ENCODE results near the gene OLA1. TPM values are rescaled to one million over a fixed set of nuclear protein-coding genes. Genes with fewer than 3 reads are reported as not detected.

OLA1 gene
- total RNA-seq, 3 donors from 2014 or later = 56.0 to 73.7 (median 69.1) TPM

- no peak overlapping the region for H3K27ac ChIP-seq
- no peak for DNase-seq (ENCODE audit: low spot score in 2 of 2)
- no peak overlapping the region for H3K4me3 ChIP-seq
- peaks cover 5 to 6% of the 10 kb centered on the region in 2 donors for H3K9me3 ChIP-seq
- no peak for TF ChIP-seq POLR2A (IDR thresholded peaks at IDR 0.05)
- TF ChIP-seq POLR2AphosphoS5 (IDR thresholded peaks at IDR 0.05) = no peak
- no peak for TF ChIP-seq CTCF (IDR thresholded peaks at IDR 0.05)
- H3K27me3 ChIP-seq = no peaks in the 10 kb centered on the region
- H3K36me3 ChIP-seq = no peaks in the 10 kb centered on the region
- H3K4me1 ChIP-seq = peaks cover 0 to 7% of the 10 kb centered on the region in 2 donors
- intact Hi-C loops (cut with DNase I; ENCODE audit: low total_unique reads) = no loop called here
Measured at GRCh38 chr2:174177316-174177890, 70.9 kb downstream of the OLA1 start.

- H3K27me3 ChIP-seq = no peaks in the 10 kb centered on the region
- H3K27ac ChIP-seq = no peak overlapping the region
- no peak overlapping the region for H3K4me3 ChIP-seq
- intact Hi-C loops (cut with DNase I; ENCODE audit: low total_unique reads) = no loop called here
- no peaks in the 10 kb centered on the region for H3K36me3 ChIP-seq
- DNase-seq (ENCODE audit: low spot score in 2 of 2) = no peak
- peaks cover 7 to 10% of the 10 kb centered on the region in 2 donors for H3K9me3 ChIP-seq
- TF ChIP-seq CTCF (IDR thresholded peaks at IDR 0.05) (no peak), POLR2A (IDR thresholded peaks at IDR 0.05) (no peak), POLR2AphosphoS5 (IDR thresholded peaks at IDR 0.05) (no peak)
- peaks cover 0 to 7% of the 10 kb centered on the region in 2 donors for H3K4me1 ChIP-seq
Measured at GRCh38 chr2:174176898-174177297, 71.4 kb downstream of the OLA1 start.

GRCh38 chr2:174174741-174175140 is 73.6 kb downstream of the OLA1 start:
- H3K9me3 ChIP-seq = peaks cover 10 to 19% of the 10 kb centered on the region in 2 donors
- no peaks in the 10 kb centered on the region for H3K36me3 ChIP-seq
- no peaks in the 10 kb centered on the region for H3K27me3 ChIP-seq
- intact Hi-C loops (cut with DNase I; ENCODE audit: low total_unique reads) = no loop called here
- H3K27ac ChIP-seq = no peak overlapping the region
- TF ChIP-seq POLR2A (IDR thresholded peaks at IDR 0.05) = no peak
- H3K4me1 ChIP-seq = no peaks in the 10 kb centered on the region
- H3K4me3 ChIP-seq = no peak overlapping the region
- DNase-seq (ENCODE audit: low spot score in 2 of 2) = no peak

GRCh38 chr2:174172802-174173355 is 75.5 kb downstream of the OLA1 start:
- Histone ChIP-seq H3K27me3 (no peaks in the 10 kb centered on the region), H3K36me3 (no peaks in the 10 kb centered on the region), H3K27ac (no peak overlapping the region), H3K4me3 (no peak overlapping the region), H3K4me1 (no peaks in the 10 kb centered on the region), H3K9me3 (peaks cover 14 to 38% of the 10 kb centered on the region in 2 donors)
- no peak for TF ChIP-seq POLR2A (IDR thresholded peaks at IDR 0.05)
- TF ChIP-seq CTCF (IDR thresholded peaks at IDR 0.05) = no peak
- TF ChIP-seq POLR2AphosphoS5 (IDR thresholded peaks at IDR 0.05) = no peak
- intact Hi-C loops (cut with DNase I; ENCODE audit: low total_unique reads) = no loop called here
- DNase-seq (ENCODE audit: low spot score in 2 of 2) = no peak

- intact Hi-C loops (cut with DNase I; ENCODE audit: low total_unique reads) = no loop called here
- H3K4me3 ChIP-seq = no peak overlapping the region
- peaks cover 14 to 39% of the 10 kb centered on the region in 2 donors for H3K9me3 ChIP-seq
Measured at GRCh38 chr2:174171686-174172445, 76.5 kb downstream of the OLA1 start.

More at GRCh38 chr2:174171686-174172445, 76.5 kb downstream of the OLA1 start:
- no peak for DNase-seq (ENCODE audit: low spot score in 2 of 2)
- H3K4me1 ChIP-seq = no peaks in the 10 kb centered on the region
- H3K27ac ChIP-seq = no peak overlapping the region
- H3K27me3 ChIP-seq = no peaks in the 10 kb centered on the region
- H3K36me3 ChIP-seq = no peaks in the 10 kb centered on the region
- TF ChIP-seq CTCF (IDR thresholded peaks at IDR 0.05) = no peak
- TF ChIP-seq POLR2A (IDR thresholded peaks at IDR 0.05) = no peak
- no peak for TF ChIP-seq POLR2AphosphoS5 (IDR thresholded peaks at IDR 0.05)

Data from breast epithelium (tissue), 4 donors.